HCT116 (cell line): ENCODE measurements around the gene EVC2. TPM values are rescaled to one million over a fixed set of nuclear protein-coding genes. Genes with fewer than 3 reads are reported as not detected.

ENCODE experiments used
- ATAC-seq: fragments of 200-7000 bp; cut with Tn5 transposase; 2 replicates; pipeline ENCODE4 v1.9.1; 2020; ENCODE audit warnings: mild to moderate bottlenecking, moderate library complexity
- BruUV-seq: library from RNA; stranded (reverse); fragments of 400-500 nt; replicated peaks from 2 replicates; lab custom pipeline; 2021; lab: Mats Ljungman, UMichigan
- CTCF ChIA-PET: fragments of 300-600 bp; sonication (Branson Sonifier 250); formaldehyde crosslinking; loops from one replicate; lab custom pipeline; 2021; ENCODE audit warnings: antibody characterized with exemption; lab: Charles Lee
- POLR2A ChIA-PET: fragments of 300-600, 350-600 bp; sonication (Branson Sonifier 250); formaldehyde crosslinking; loops from one replicate; lab custom pipeline; 2021; ENCODE audit warnings: antibody characterized with exemption; lab: Charles Lee
- RAD21 ChIA-PET, 2 experiments: fragments of 300-600 bp; sonication (Branson Sonifier 250); formaldehyde crosslinking; loops; one replicate each; lab custom pipeline; 2023; ENCODE audit warnings: low total read pairs in 2 of 2; ENCODE audit not compliant: uncharacterized antibody in 2 of 2, unreplicated experiment in 2 of 2, low non-redundant PET in 1 of 2; lab: Charles Lee
- DNase-seq: peaks from one replicate; pipeline ENCODE4 v3.0.0-alpha.2; 2010; ENCODE audit warnings: low read depth, low spot score
- H2AFZ ChIP-seq: fragments of 200-600 bp; shearing (Covaris generic), sonication (generic); 2 replicates; pipeline ENCODE4 v1.6.1; 2017; ENCODE audit warnings: low read depth, mixed run types, mixed read lengths, antibody characterized with exemption, low read length; ENCODE audit not compliant: poor library complexity, severe bottlenecking
- H3K27ac ChIP-seq: 2 replicates; pipeline ENCODE4 v1.5.1; 2012; ENCODE audit warnings: low read depth, low read length
- H3K27me3 ChIP-seq: fragments of 200-600 bp; sonication (generic); 2 replicates; pipeline ENCODE4 v1.6.1; 2016; ENCODE audit warnings: mixed run types, low read length, mixed read lengths; ENCODE audit not compliant: insufficient read depth
- H3K36me3 ChIP-seq, 2 experiments: fragments of 200-500 bp in 1 of 2; fragments of 200-600 bp in 1 of 2; sonication (Bioruptor generic) in 1 of 2; sonication (generic) in 1 of 2; 2 replicates each; pipeline versions ENCODE4 v1.5.1 to v1.6.1; 2014 to 2016; ENCODE audit warnings: low read length in 2 of 2, inconsistent platforms in 1 of 2, mixed read lengths in 1 of 2, mixed run types in 1 of 2; ENCODE audit not compliant: insufficient read depth in 2 of 2, control insufficient read depth in 1 of 2
- H3K4me1 ChIP-seq, 2 experiments: fragments of 200-600 bp in 1 of 2; sonication (generic) in 1 of 2; 2 replicates each; pipeline versions ENCODE4 v1.5.1 to v1.6.1; 2012 to 2017; ENCODE audit warnings: low read length in 2 of 2, inconsistent platforms in 1 of 2, mild to moderate bottlenecking in 1 of 2, mixed read lengths in 1 of 2, mixed run types in 1 of 2, moderate library complexity in 1 of 2; ENCODE audit not compliant: insufficient read depth in 2 of 2, control insufficient read depth in 1 of 2
- H3K4me2 ChIP-seq: fragments of 200-600 bp; sonication (generic); 2 replicates; pipeline ENCODE4 v1.6.1; 2017; ENCODE audit warnings: mixed run types, low read length, mixed read lengths
- H3K4me3 ChIP-seq, 2 experiments: fragments of 200-600 bp in 1 of 2; sonication (generic) in 1 of 2; replicated peaks in 1 of 2; 2 replicates each; pipeline ENCODE4 v1.5.1; 2011 to 2016; ENCODE audit warnings: low read length in 2 of 2, control low read depth in 1 of 2, low read depth in 1 of 2, mild to moderate bottlenecking in 1 of 2, mixed read lengths in 1 of 2, mixed run types in 1 of 2
- H3K79me2 ChIP-seq: fragments of 200-600 bp; sonication (generic); 2 replicates; pipeline ENCODE4 v1.6.1; 2017; ENCODE audit warnings: mild to moderate bottlenecking, mixed run types, low read length, moderate library complexity, mixed read lengths; ENCODE audit not compliant: insufficient read depth
- H3K9ac ChIP-seq: fragments of 200-600 bp; sonication (generic); 2 replicates; pipeline ENCODE4 v1.6.1; 2016; ENCODE audit warnings: low read length, mixed read lengths
- H3K9me2 ChIP-seq: fragments of 200-600 bp; sonication (generic), shearing (Covaris generic); 2 replicates; pipeline ENCODE4 v1.6.1; 2017; ENCODE audit warnings: mixed run types, mild to moderate bottlenecking, moderate library complexity; ENCODE audit not compliant: insufficient read depth
- H3K9me3 ChIP-seq, 2 experiments: fragments of 200-500 bp in 1 of 2; fragments of 200-600 bp in 1 of 2; sonication (Bioruptor generic) in 1 of 2; sonication (generic) in 1 of 2; 2 replicates each; pipeline ENCODE4 v1.6.1; 2014 to 2017; ENCODE audit warnings: low read length in 2 of 2, mixed read lengths in 2 of 2, inconsistent platforms in 1 of 2, low read depth in 1 of 2, mild to moderate bottlenecking in 1 of 2, mixed run types in 1 of 2, moderate library complexity in 1 of 2; ENCODE audit not compliant: control insufficient read depth in 1 of 2, insufficient read depth in 1 of 2
- H4K20me1 ChIP-seq: fragments of 200-600 bp; sonication (generic), shearing (Covaris generic); 2 replicates; pipeline ENCODE4 v1.6.1; 2017; ENCODE audit warnings: mixed run types, mild to moderate bottlenecking, moderate library complexity; ENCODE audit not compliant: insufficient read depth
- CBX3 ChIP-seq: IDR thresholded peaks from 2 replicates; pipeline ENCODE4 v1.6.1; 2012; ENCODE audit warnings: low read depth
- CEBPB ChIP-seq: IDR thresholded peaks from 2 replicates; pipeline ENCODE4 v1.6.1; 2012; ENCODE audit warnings: low read depth
- EZH2 ChIP-seq: fragments of 200-600 bp; sonication (generic); IDR thresholded peaks from 2 replicates; pipeline ENCODE4 v1.6.1; 2017; ENCODE audit warnings: antibody characterized with exemption, mixed run types
- JUND ChIP-seq: IDR thresholded peaks from 2 replicates; pipeline ENCODE4 v1.6.1; 2012
- POLR2A ChIP-seq: IDR thresholded peaks from 2 replicates; pipeline ENCODE4 v1.7.0; 2011; ENCODE audit warnings: borderline replicate concordance; ENCODE audit not compliant: insufficient read depth, insufficient read length; ENCODE audit errors: extremely low read depth
- POLR2AphosphoS5 ChIP-seq: IDR thresholded peaks from 2 replicates; pipeline ENCODE4 v1.6.1; 2011; ENCODE audit warnings: mild to moderate bottlenecking, low read depth, low read length, moderate library complexity
- SP1 ChIP-seq: IDR thresholded peaks from 2 replicates; pipeline ENCODE4 v1.6.1; 2012; ENCODE audit warnings: low read depth
- SRF ChIP-seq: IDR thresholded peaks from 2 replicates; pipeline ENCODE4 v1.6.1; 2012; ENCODE audit warnings: low read depth
- YY1 ChIP-seq: IDR thresholded peaks from 2 replicates; pipeline ENCODE4 v1.6.1; 2011; ENCODE audit warnings: low read length, low read depth, moderate library complexity, mild to moderate bottlenecking; ENCODE audit not compliant: insufficient replicate concordance; ENCODE audit errors: extremely low read depth
- intact Hi-C: fragments of 100-400 bp; cut with micrococcal nuclease; formaldehyde crosslinking; loops from 2 replicates; pipeline ENCODE4 v1.10.0; 2022
- total RNA-seq: library from RNA; stranded (reverse); gene quantifications from one replicate; pipeline ENCODE4 v1.2.1, GENCODE V29; 2021; ENCODE audit not compliant: unreplicated experiment
- TF ChIP-seq, protein P1 (sequence below): IDR thresholded peaks from 2 replicates; pipeline ENCODE4 v1.6.1; 2011; ENCODE audit warnings: mild to moderate bottlenecking, low read length, moderate library complexity; ENCODE audit not compliant: insufficient replicate concordance; ENCODE audit errors: extremely low read depth

Gene EVC2
- total RNA-seq, 1 experiment from 2014 or later = not detected

DNA sequence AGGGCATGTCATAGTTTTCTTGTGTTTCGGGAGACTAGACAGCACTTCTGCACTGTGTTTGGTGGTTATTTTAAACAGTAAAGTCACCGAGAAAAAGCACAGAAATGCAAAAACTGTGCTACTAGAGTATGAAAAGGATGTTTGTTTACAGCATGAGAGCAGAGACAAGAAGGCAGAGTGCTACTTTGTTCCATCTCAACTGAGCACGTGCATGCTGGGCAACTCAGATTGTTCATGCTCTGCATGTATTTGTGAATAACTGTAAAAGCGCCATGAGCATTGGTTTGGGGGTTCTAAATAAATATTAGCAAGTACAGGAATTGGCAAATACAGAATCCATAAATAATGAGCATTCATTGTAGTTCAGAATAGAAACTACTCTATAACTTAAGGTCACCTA is 10.1 kb upstream of the EVC2 start:
- no peak overlapping the region for H2AFZ ChIP-seq
- no peaks in the 10 kb centered on the region for H4K20me1 ChIP-seq
- no peak overlapping the region for H3K4me2 ChIP-seq
- no peaks in the 10 kb centered on the region for H3K36me3 ChIP-seq
- H3K9me2 ChIP-seq = no peaks in the 10 kb centered on the region
- CTCF ChIA-PET = no interaction called here
- TF ChIP-seq JUND (no peak), EZH2 (no peak), POLR2AphosphoS5 (no peak), SRF (no peak), CBX3 (no peak), SP1 (no peak), YY1 (no peak), CEBPB (no peak), POLR2A (no peak)
- TF ChIP-seq, protein P1, sequence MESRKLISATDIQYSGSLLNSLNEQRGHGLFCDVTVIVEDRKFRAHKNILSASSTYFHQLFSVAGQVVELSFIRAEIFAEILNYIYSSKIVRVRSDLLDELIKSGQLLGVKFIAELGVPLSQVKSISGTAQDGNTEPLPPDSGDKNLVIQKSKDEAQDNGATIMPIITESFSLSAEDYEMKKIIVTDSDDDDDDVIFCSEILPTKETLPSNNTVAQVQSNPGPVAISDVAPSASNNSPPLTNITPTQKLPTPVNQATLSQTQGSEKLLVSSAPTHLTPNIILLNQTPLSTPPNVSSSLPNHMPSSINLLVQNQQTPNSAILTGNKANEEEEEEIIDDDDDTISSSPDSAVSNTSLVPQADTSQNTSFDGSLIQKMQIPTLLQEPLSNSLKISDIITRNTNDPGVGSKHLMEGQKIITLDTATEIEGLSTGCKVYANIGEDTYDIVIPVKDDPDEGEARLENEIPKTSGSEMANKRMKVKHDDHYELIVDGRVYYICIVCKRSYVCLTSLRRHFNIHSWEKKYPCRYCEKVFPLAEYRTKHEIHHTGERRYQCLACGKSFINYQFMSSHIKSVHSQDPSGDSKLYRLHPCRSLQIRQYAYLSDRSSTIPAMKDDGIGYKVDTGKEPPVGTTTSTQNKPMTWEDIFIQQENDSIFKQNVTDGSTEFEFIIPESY = no peak
- TF ChIP-seq, all 23 proteins: peak for 0
- Histone ChIP-seq H3K79me2 (no peaks in the 10 kb centered on the region), H3K9ac (no peak overlapping the region), H3K9me3 (no peaks in the 10 kb centered on the region), H3K27me3 (peaks cover 45% of the 10 kb centered on the region), H3K4me3 (no peak overlapping the region), H3K27ac (no peak overlapping the region), H3K4me1 (no peaks in the 10 kb centered on the region)
- RAD21 ChIA-PET = no interaction called here
- ATAC-seq = no peak
- POLR2A ChIA-PET = no interaction called here
- intact Hi-C loops = no loop called here
- no peak for DNase-seq
- no TSS peak for BruUV-seq
